ENCODE measurements around the gene ATP6V1A.
"Not testable (repeated sequence)": the region's sequence is repeated elsewhere in the genome, so short reads cannot be mapped to it uniquely, and the experiment has no call there.

Gene ATP6V1A

DNA sequence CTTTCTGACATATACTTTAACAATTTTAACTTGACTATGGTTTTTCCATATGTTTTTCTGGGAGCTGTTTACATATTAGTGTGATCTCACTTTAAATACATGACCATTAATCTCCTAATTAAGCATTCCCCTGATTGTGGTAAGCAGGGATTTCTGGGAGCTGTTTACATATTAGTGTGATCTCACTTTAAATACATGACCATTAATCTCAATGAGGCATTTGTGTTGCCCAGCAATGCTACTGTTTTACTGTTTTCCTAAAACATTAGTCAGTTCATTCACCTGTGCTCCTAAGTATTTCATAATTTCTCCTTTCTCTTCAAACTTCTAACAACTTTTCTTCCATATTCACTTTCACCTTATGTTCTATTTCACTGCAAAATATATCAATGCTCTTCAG lies 88.1 kb downstream of the ATP6V1A start:
- Histone ChIP-seq H3K36me3 (ENCODE audit: control insufficient read depth, insufficient read depth, low read length) (no peaks in the 10 kb centered on the region), H3K9me3 (ENCODE audit: control insufficient read depth, low read length) (no peaks in the 10 kb centered on the region), H3K9ac (ENCODE audit: low read length) (peak overlapping the region; percentile 61), H3K27me3 (ENCODE audit: control insufficient read depth, insufficient read depth, low read length) (no peaks in the 10 kb centered on the region), H3K4me1 (ENCODE audit: control insufficient read depth, insufficient read depth, low read length) (peaks cover 15% of the 10 kb centered on the region), H3K4me3 (ENCODE audit: low read length) (peak overlapping the region; percentile 22)

DNA sequence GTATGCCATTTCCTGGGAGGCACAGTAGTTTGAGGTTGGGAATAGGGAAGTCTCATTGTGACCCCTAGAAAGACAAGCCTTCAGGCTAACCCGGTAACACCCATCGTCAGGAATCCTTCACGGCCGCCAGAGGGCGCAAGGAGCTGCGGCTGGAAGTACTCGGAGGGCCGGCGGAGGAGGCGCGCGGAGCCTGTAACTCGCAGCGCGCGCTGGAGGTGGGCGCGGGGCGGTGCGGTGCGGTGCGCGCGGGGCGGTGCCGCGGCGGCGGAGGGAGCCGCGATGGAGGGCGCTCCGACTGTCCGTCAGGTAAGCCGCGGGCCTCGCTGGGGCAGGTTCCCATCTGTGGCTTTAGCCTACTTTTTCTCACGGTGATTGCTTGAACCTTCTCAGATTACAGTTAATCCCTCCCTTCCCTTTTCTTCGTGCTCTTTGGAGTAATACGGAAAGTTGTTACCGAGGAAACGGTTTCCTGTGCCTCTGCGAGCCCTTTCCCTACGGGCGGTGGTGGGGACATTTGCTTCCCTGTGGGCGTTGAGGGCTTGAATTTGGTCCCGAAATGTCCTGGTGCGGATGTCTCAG lies 91.9 kb downstream of the ATP6V1A start, which contains the start of gene GRAMD1C:
GRAMD1C (plus strand) TSS at position 158 of the 579 bp plus-strand sequence; CDS start at position 280, 122 bp downstream.
- H3K36me3 ChIP-seq (ENCODE audit: control insufficient read depth, insufficient read depth, low read length), result no peaks in the 10 kb centered on the region
- no peaks in the 10 kb centered on the region for H3K27me3 ChIP-seq (ENCODE audit: control insufficient read depth, insufficient read depth, low read length)
- H3K9me3 ChIP-seq (ENCODE audit: control insufficient read depth, low read length), result no peaks in the 10 kb centered on the region
- peak within 1 kb of the TSS; percentile 61 for H3K4me3 ChIP-seq (ENCODE audit: low read length)
- peaks cover 9% of the 10 kb centered on the region for H3K4me1 ChIP-seq (ENCODE audit: control insufficient read depth, insufficient read depth, low read length)
- H3K9ac ChIP-seq (ENCODE audit: low read length), result peak within 1 kb of the TSS; percentile 73

DNA sequence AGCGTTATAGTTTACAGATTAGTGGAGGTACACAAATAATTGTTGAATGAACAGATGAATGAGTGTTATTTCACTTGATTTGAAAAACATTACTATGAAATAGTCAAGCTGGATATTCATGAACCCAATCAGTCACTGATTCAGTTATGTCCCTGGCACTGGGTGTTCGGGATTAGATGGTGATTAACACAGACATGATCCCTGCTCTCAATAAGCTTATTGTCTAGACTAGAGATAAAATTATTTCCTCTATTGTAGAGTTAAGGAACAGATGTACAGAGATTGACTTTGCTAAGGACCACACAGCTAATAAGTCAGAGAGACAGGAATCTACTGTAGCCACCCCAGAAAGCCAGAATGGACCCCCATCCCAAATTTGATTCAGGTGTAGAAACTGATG lies 92.7 kb downstream of the ATP6V1A start:
- H3K36me3 ChIP-seq (ENCODE audit: control insufficient read depth, insufficient read depth, low read length), result no peaks in the 10 kb centered on the region
- H3K4me3 ChIP-seq (ENCODE audit: low read length), result no peak overlapping the region
- H3K4me1 ChIP-seq (ENCODE audit: control insufficient read depth, insufficient read depth, low read length), result peaks cover 9% of the 10 kb centered on the region
- peak overlapping the region; percentile 73 for H3K9ac ChIP-seq (ENCODE audit: low read length)
- H3K27me3 ChIP-seq (ENCODE audit: control insufficient read depth, insufficient read depth, low read length), result no peaks in the 10 kb centered on the region
- H3K9me3 ChIP-seq (ENCODE audit: control insufficient read depth, low read length), result no peaks in the 10 kb centered on the region

DNA sequence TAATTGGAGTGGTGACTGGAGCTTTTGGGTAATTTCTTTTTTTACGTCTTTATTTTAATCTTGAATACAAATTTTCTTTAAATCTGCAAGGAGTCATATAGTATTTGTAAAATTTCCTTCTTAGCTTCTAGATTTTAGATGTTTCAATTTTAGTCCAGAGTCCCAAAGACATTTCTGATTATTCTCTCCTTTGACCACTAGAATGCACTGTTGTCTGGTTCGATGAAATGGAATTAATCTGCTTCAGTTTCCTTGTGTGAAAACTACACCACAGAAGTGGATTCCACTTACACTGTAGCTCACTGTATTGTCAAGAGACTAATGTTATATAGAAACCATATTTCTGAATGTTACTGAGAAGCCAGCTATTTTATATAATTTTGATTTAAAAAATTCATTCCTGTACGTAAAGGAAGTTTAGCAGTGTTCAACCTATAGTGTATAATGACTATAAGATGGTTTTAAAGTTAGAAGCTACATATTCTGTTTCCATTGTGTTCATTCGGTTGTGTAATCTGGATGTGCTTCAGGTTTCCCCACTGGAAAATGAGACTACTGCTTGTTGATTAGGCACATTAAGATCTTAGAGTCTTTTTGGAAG lies 97.9 kb downstream of the ATP6V1A start:
- Histone ChIP-seq H3K4me3 (ENCODE audit: low read length) (no peak overlapping the region), H3K9me3 (ENCODE audit: control insufficient read depth, low read length) (no peaks in the 10 kb centered on the region), H3K9ac (ENCODE audit: low read length) (no peak overlapping the region)

DNA sequence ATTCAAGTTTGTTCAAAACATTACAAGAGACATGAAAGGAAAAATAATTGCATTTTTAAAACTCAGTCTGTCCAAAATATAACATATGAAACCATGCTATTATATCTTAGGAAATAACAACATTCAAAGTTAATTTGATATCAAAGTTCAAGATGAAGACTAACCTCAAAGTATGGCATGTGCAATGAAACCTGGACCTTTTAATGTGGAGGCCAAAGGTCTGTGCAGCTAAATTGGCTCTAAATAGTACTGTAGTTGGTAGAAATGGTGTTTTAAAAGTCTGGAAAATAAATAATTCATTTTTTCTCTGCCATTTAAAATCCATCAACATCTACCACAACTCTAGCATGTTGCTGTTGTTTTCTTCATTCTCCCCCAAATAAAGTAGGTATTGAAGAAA lies 100.4 kb downstream of the ATP6V1A start:
- no peak overlapping the region for H3K4me3 ChIP-seq (ENCODE audit: low read length)
- H3K27me3 ChIP-seq (ENCODE audit: control insufficient read depth, insufficient read depth, low read length), result no peaks in the 10 kb centered on the region
- H3K36me3 ChIP-seq (ENCODE audit: control insufficient read depth, insufficient read depth, low read length), result no peaks in the 10 kb centered on the region
- H3K4me1 ChIP-seq (ENCODE audit: control insufficient read depth, insufficient read depth, low read length), result peaks cover 9% of the 10 kb centered on the region
- H3K9ac ChIP-seq (ENCODE audit: low read length), result no peak overlapping the region
- H3K9me3 ChIP-seq (ENCODE audit: control insufficient read depth, low read length), result no peaks in the 10 kb centered on the region

More for the DNA sequence above, 97.9 kb downstream of the ATP6V1A start:
- H3K27me3 ChIP-seq (ENCODE audit: control insufficient read depth, insufficient read depth, low read length), result no peaks in the 10 kb centered on the region
- no peaks in the 10 kb centered on the region for H3K36me3 ChIP-seq (ENCODE audit: control insufficient read depth, insufficient read depth, low read length)
- peaks cover 9% of the 10 kb centered on the region for H3K4me1 ChIP-seq (ENCODE audit: control insufficient read depth, insufficient read depth, low read length)

DNA sequence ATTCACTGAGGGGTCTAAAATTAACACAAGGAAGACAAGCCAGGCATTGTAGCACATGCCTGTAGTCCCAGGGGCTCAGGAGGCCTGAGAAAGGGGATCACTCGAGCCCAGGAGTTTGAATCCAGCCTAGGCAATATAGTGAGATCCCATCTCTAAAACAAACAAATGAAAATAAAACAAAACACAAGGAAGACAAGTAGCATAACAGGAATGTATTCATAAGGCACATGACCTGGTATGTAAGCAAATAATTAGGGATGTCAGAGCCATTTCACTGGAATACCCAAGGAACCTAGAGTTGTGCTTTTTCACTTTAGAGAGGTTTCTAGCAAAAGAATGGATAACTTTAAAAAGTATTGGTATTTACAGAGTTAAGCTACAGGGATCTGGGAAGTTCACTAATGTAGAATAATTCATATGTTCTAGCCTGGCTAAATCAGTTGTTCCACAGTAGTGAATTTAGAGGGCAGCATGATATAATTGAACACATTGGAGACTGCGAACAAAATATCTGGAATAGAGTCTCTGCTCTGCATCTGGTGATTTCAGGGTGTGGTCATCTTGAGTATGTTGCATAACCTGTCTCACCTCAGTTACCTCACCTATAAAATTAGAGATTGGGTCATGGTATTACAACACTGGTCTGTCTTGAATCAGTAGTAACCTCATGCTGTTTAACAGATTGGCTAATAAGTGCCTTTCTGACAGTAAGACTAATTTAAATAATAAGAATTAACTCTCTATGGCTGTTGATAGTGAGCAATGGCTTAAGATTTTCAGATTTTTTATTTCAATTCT lies 101.0 kb downstream of the ATP6V1A start:
- Histone ChIP-seq H3K36me3 (ENCODE audit: control insufficient read depth, insufficient read depth, low read length) (no peaks in the 10 kb centered on the region), H3K4me3 (ENCODE audit: low read length) (no peak overlapping the region), H3K4me1 (ENCODE audit: control insufficient read depth, insufficient read depth, low read length) (peaks cover 9% of the 10 kb centered on the region)

DNA sequence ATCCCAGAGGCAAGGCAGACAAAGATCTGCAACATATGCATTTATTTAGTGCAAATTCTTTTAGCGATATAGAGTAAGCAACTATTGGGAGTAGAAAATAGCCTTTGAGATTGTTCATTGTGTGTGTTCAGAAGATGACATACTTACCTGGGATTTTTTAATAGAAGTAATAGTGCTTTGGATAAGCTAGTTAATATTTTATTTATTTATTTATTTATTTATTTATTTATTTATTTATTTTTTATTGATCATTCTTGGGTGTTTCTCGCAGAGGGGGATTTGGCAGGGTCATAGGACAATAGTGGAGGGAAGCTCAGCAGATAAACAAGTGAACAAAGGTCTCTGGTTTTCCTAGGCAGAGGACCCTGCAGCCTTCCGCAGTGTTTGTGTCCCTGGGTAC lies 102.2 kb downstream of the ATP6V1A start:
- not testable (repeated sequence) for H3K27me3 ChIP-seq (ENCODE audit: control insufficient read depth, insufficient read depth, low read length); H3K4me3 ChIP-seq (ENCODE audit: low read length); H3K36me3 ChIP-seq (ENCODE audit: control insufficient read depth, insufficient read depth, low read length); H3K9ac ChIP-seq (ENCODE audit: low read length); H3K4me1 ChIP-seq (ENCODE audit: control insufficient read depth, insufficient read depth, low read length); H3K9me3 ChIP-seq (ENCODE audit: control insufficient read depth, low read length)

More for the DNA sequence above, 101.0 kb downstream of the ATP6V1A start:
- H3K27me3 ChIP-seq (ENCODE audit: control insufficient read depth, insufficient read depth, low read length), result no peaks in the 10 kb centered on the region
- H3K9me3 ChIP-seq (ENCODE audit: control insufficient read depth, low read length), result no peaks in the 10 kb centered on the region
- no peak overlapping the region for H3K9ac ChIP-seq (ENCODE audit: low read length)

DNA sequence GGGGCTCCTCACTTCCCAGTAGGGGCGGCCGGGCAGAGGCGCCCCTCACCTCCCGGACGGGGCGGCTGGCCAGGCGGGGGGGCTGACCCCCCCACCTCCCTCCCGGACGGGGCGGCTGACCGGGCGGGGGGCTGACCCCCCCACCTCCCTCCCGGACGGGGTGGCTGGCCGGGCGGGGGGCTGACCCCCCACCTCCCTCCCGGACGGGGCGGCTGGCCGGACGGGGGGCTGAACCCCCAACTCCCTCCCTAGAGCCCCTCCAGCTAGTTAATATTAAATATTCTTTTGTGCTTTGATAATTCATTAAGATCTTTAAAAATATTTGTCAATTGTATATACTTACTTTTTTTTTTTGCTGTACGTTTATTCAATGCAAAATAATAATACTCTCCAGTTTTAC lies 103.0 kb downstream of the ATP6V1A start:
- H3K4me1 ChIP-seq (ENCODE audit: control insufficient read depth, insufficient read depth, low read length); H3K9ac ChIP-seq (ENCODE audit: low read length); H3K9me3 ChIP-seq (ENCODE audit: control insufficient read depth, low read length); H3K4me3 ChIP-seq (ENCODE audit: low read length); H3K27me3 ChIP-seq (ENCODE audit: control insufficient read depth, insufficient read depth, low read length); H3K36me3 ChIP-seq (ENCODE audit: control insufficient read depth, insufficient read depth, low read length): not testable (repeated sequence)

DNA sequence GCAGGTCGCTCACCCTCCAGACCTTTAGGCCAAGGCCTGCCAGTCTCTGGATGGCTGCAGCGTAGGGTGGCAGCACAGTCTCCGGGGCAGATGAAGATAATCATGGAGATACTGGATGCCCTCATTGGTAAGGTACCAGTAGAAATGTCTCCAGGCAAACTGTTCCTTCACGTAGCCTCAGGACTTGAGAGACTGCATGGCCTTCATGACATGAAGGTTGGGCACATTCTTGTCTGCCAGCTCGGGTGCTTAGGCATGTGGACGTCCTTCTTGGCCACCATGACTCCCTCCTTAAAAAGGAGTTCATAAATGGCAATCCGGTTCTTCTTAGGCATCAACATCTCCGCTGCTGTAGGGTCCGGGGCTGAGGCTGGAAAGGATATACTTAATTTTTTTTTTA lies 103.6 kb downstream of the ATP6V1A start:
- H3K36me3 ChIP-seq (ENCODE audit: control insufficient read depth, insufficient read depth, low read length); H3K9me3 ChIP-seq (ENCODE audit: control insufficient read depth, low read length); H3K4me3 ChIP-seq (ENCODE audit: low read length); H3K9ac ChIP-seq (ENCODE audit: low read length); H3K27me3 ChIP-seq (ENCODE audit: control insufficient read depth, insufficient read depth, low read length); H3K4me1 ChIP-seq (ENCODE audit: control insufficient read depth, insufficient read depth, low read length): not testable (repeated sequence)

DNA sequence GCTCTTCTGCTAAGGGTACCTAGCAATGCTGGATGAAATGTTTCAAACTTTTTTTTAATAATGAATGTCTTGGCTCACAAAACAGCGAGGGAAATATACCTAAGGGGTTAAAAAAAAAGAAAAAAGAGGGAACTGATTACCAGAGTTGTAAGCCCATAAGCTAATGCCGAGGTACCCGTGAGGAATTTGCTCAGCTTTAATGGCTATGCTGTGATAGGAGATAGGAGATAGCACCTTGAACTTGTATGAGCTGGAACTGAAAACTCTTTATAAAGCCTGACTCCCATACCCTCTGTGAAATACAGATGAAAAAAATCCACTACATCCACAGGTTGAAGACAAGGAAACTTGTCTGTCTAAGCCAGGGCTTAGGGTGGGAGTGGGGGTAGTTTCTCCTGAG lies 105.7 kb downstream of the ATP6V1A start:
- Histone ChIP-seq H3K4me3 (ENCODE audit: low read length) (no peak overlapping the region), H3K27me3 (ENCODE audit: control insufficient read depth, insufficient read depth, low read length) (no peaks in the 10 kb centered on the region), H3K4me1 (ENCODE audit: control insufficient read depth, insufficient read depth, low read length) (peaks cover 6% of the 10 kb centered on the region), H3K9ac (ENCODE audit: low read length) (no peak overlapping the region), H3K36me3 (ENCODE audit: control insufficient read depth, insufficient read depth, low read length) (no peaks in the 10 kb centered on the region), H3K9me3 (ENCODE audit: control insufficient read depth, low read length) (no peaks in the 10 kb centered on the region)

All from mucosa of stomach (tissue), 1 donor.